RPMI7951 (cell line): ENCODE results near the gene MCTP2. TPM values are rescaled to one million over a fixed set of nuclear protein-coding genes. Genes with fewer than 3 reads are reported as not detected.
"Not testable (repeated sequence)": the region's sequence is repeated elsewhere in the genome, so short reads cannot be mapped to it uniquely, and the experiment has no call there.

Experiments
- DNase-seq: peaks from one replicate; pipeline ENCODE4 v3.0.0-alpha.2; 2012; ENCODE audit warnings: low read depth
- total RNA-seq: library from RNA; depleted of rRNA; stranded (reverse); fragments of >200 nt; shearing (Covaris generic); gene quantifications from 2 replicates; pipeline ENCODE4 v1.2.3, GENCODE V29; 2014

Gene MCTP2
- total RNA-seq, 1 experiment from 2014 or later = 39.5 TPM

DNA sequence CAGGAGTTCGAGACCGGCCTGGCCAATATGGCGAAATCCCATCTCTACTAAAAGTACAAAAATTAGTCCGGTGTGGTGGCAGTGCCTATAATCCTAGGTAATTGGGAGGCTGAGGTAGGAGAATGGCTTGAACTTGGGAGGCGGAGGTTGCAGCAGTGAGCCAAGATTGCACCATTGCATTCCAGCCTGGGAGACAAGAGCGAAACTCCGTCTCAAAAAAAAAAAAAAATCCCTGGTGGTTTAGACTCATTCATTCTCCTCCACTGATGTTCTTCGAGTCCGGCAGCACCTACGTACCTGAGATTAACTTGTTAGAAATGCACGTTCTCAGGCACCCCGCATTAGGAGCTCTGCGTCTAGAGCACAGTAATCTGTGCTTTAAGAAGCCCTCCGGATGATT lies 3.7 kb downstream of the MCTP2 start:
- no peak for DNase-seq

- DNase-seq = peak; percentile 42
Observed at GRCh38 chr15:94235646-94236045, 4.3 kb downstream of the MCTP2 start.

DNA sequence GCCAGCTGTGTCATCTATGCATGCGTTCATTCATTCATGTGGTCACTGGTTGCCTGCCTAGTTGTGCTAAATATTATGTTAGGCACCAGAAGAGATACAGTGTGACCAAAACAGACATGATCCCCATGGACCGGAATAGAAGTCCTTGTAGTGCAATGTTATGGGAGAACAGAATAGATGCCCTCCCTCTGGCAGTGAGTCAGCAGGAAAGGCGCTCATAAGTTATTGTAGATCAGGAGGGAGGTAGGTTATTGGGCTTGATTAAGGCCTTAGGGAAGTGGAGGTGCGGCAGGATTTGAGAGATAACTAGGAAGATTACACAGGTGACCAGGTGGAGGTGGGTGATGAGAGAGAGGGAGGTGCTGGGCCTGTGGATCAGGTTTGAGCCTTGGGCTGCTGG lies 5.2 kb downstream of the MCTP2 start:
- peak; percentile 81 for DNase-seq

DNA sequence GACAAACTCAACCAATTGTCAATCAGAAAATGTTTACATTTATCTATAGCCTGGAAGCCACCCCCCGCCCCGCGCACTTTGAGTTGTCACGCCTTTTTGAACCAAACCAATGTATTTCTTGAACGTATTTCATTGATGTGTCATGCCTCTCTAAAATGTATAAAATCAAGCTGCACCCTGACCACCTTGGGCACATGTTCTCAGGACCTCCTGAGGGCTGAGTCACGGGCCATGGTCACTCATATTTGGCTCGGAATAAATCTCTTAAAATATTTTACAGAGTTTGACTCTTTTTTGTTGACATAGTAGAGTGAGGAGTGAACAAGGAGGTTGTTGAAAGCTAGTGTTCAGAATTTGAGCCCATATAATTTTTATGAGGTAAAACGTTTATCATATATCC lies 6.5 kb downstream of the MCTP2 start:
- DNase-seq = peak; percentile 73

DNA sequence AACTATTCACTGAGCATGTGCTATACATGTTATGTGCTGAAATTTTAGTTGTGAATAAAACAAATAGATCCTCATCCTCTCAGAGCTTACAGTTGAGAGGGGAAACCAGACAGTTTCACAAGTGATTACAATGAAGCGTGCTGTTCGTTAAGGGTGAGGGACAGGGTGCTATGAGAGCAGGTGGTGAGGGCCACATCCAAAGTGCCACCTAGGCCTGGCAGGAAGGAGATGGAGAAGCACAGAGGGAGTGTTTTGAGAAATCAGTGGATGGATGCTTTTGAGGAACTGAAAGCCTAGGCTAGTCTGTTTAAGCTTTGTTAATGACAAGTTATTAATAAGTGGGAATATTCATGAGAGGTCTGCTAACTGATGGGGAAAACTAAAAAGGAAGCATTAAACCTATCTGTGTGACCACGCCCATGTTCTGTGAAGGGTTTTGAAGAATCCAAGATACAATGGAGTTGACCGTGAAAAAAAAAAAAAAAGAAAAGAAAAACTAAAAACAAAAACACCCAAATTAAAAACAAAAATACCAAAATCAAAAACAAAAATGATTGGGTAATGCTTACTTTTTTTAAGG lies 7.3 kb downstream of the MCTP2 start:
- no peak for DNase-seq

DNA sequence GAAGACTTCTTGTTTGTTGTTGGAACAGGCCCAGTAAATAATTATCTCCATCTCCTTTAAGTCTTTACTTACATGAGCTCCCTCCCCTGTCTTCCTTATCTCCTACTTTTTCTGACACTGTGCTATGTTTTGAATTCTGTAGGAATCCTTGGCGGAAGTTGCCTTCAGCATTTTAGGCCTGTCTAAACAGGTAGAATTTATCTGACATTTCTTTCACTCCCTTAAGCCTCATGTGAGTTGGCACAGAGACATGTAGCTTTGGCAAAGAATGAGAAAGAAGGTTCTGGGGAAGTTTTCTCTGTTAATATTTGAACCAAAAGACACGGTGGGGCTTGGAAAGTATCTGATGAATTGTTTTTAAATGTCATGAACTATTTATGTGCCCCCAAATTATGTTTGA lies 8.1 kb downstream of the MCTP2 start:
- DNase-seq = no peak

- DNase-seq = no peak
Observed at GRCh38 chr15:94240480-94240879, 9.1 kb downstream of the MCTP2 start.

DNA sequence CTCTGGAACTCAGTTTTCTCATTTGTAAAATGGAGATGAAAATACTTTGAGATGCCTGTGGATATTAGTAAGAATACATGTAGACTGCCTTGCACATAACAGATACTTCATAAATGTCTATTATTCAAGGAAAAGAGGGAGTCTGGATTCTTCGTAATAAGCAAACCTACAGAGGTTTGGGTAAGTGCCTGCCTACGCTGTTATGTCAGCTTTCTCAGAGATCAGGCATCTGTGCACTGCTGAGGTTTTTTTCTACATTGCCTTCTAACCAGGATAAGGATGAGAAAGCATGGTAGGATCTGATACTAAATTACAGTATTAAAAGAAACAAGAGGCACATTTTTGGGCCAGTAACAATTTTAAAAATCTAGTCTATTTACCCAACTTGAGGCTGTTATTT lies 10.9 kb downstream of the MCTP2 start:
- no peak for DNase-seq

GRCh38 chr15:94243003-94243402 lies 11.6 kb downstream of the MCTP2 start:
- DNase-seq = not testable (repeated sequence)

DNA sequence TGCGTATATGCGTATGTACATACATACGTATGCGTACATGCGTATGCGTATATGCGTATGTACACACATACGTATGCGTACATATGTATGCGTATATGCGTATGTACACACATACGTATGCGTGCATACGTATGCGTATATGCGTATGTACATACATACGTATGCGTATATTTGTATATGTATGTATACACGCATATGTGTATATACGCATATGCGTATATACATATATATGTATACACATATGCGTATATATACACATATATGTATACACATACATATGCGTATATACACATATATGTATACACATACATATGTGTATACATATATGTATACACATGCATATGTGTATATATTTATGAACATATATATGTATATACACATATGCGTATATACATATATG lies 12.1 kb downstream of the MCTP2 start:
- no peak for DNase-seq

- no peak for DNase-seq
Observed at GRCh38 chr15:94246016-94246415, 14.7 kb downstream of the MCTP2 start.

GRCh38 chr15:94247789-94248638 lies 16.7 kb downstream of the MCTP2 start:
- no peak for DNase-seq

DNA sequence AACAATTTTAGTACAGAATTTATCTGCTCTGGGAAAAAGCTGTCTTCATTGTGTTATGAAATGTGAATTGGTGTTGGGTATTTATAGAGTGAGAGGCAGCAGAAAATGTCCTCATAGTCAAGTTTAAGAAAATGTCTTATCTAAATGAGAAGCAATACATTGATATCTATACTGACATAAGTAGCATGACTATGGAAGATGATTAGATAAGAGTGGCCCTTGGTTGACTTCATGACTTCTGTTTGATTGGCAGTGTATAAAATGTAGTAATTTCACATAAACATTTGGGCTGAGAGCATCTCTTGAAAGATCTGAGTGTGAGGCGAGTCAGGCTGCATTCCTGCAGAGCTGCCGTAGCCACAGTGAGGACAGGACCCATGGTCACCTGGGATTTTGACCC lies 19.4 kb downstream of the MCTP2 start:
- no peak for DNase-seq

DNA sequence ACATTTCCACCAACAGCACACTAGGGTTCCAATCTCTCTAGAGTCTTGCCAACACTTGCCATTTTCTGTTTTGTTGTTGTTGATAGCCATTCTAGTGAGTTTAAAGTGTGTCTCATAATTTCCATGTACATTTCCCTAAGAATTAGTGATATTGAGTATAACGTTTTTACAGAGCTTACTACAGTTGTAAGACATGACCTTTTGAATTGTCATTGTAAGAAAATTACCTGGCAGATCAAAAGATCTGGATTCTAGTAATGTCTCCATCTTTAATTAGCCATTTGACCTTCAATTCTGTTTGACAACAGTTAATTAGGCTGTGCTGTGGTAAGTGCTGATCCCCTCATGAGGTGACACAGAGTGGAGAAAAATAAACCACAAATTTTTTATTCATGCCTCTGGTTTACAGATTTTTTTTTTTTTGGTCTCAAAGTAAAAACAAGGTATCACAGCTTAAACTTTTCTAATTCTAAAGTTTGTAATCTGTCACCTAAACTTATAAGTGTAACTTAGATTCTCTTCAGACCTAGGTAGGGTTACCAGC lies 20.9 kb downstream of the MCTP2 start:
- DNase-seq = no peak

DNA sequence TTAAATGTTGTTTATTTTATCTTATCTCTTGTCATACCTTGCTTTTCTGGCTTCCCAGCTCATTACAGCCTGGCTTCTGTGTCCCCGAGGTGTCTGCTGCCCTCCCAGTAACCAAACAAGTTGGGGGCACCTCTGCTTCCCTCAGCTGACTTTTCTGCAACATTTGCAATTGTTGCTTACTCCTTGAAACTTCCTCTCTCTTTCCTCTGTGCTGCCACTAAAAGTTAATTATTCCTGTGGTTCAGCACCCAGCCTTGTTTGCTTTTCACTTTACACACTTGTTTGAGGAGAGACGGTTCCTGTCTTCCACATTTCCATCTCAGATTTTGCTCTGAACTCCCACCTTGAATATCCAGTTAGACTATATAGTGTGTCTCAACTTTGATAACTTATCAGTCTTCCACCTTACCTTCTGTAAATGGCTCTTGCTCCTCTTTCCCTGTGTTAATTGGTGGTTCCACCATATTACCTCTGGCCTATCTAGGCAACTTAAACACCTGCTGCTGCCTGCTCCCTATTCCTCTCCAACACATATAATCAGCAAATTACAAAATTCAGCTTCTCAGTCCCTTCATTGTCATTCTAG lies 21.6 kb downstream of the MCTP2 start:
- DNase-seq = no peak

GRCh38 chr15:94253742-94254141 lies 22.4 kb downstream of the MCTP2 start:
- no peak for DNase-seq

DNA sequence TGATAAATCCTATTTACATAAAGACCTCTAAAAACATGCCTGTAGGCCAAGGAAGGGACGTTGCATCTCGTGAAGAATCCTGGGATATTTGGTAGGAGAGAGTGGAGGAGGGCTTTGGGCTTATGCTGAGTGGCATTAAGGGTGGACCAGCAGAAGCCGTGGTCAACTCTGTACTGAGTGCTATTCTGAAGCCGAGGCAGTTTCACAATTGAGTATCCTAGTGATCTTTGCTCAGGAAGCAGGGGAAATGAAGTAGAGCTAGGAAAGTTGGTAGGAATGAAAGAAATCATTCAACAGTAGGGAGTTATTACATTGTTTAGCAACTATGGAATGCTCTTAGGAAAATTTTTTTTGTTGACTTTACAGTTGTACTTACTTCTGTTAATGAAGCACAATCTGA lies 24.2 kb downstream of the MCTP2 start:
- peak; percentile 40 for DNase-seq

DNA sequence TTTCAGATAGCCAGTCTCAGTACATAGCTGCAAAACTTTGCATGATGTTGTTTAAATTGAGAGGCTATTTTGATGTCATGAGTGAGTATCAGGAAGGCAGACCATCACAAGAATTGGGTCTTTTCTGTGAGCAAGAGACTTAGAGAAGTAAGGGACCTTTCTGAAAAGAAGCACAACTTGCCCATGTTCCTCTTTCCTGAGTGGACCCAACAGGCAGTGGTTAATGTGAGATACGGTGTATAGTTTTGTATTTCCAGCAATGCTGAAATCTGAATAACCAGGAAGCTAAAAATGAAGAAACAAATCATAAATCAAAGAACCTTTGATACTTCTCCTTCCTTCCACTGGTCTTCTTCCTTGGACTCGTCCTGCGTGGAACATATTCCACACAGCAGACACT lies 25.1 kb downstream of the MCTP2 start:
- DNase-seq = no peak

DNA sequence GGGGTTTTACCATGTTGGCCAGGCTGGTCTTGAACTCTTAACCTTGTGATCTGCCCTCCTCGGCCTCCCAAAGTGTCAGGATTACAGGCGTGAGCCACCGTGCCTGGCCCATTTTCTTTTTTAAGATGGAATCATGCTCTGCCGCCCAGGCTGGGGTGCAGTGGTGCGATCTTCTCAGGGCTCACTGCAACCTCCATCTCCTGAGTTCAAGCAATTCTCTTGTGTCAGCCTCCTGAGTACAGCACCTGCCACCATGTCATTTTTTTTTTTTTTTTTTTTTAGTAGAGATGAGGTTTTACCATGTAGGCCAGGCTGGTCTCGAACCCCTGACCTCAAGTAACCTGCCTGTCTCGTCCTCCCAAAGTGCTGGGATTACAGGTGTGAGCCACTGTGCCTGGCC lies 26.4 kb downstream of the MCTP2 start:
- DNase-seq = not testable (repeated sequence)

- DNase-seq = no peak
Observed at GRCh38 chr15:94258246-94258645, 26.9 kb downstream of the MCTP2 start.

DNA sequence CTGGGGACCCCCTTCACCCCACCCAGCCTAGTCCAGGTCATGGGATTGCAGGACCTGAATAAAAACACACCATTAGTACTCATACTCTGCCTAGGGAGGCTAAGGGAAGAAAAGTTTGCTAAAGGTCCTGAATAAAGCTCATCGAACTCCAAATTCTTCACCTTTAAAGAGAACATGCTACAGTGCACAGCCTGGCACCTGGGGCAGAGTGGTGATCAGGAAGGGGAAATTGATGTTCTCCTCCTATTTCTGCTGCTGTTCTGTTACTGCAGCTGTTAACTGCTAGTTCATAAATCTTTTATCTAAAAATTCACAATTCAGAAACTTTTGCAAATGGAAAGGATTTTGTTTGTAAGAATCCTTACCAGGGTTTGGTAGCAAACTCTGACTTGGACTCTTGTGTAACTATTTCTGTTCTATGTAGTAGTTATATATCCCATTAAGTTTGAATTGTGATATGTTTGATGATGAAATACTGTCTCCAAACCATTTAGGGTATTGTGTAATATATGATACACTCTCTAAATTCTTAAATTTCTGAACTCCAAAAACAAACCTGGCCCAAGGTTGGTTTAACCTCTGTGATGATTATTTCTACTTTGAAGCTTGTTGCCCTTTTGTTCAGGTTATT lies 27.9 kb downstream of the MCTP2 start:
- no peak for DNase-seq

GRCh38 chr15:94259863-94260262 lies 28.5 kb downstream of the MCTP2 start:
- no peak for DNase-seq
